ENCODE data around the gene ADA. TPM values are rescaled to one million over a fixed set of nuclear protein-coding genes. Genes with fewer than 3 reads are reported as not detected.

Gene ADA
- polyA plus RNA-seq, 1 donor from 2014 or later, result 0.56 TPM

DNA sequence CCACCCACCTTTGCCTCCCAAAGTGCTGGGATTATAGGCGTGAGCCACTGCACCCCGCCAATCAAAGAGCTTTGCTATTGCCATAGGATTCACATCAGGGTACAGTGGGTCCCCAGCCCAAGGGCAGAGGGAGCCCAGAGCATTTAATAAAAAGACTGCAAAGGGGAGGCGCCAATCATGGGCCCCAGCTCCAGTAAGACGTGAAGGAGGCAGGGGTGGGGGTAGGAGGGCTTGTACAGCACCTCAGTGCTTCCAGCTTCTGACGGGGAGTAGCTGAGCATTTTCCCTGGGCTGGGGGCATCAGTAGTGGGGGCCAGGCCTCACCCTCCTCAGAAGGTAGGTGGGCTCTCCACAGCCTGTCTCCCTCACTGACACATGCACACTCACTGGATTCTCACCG lies 1.5 kb downstream of the ADA start:
- H3K4me2 ChIP-seq (ENCODE audit: low read length), result no peak overlapping the region
- no peak overlapping the region for H3K4me3 ChIP-seq (ENCODE audit: low read length)
- no peak overlapping the region for H2AFZ ChIP-seq (ENCODE audit: low read depth, low read length)
- H3K79me2 ChIP-seq (replicated peaks; ENCODE audit: insufficient read depth, low read length), result no peaks in the 10 kb centered on the region
- H3K9me2 ChIP-seq (ENCODE audit: insufficient read depth, low read length), result no peaks in the 10 kb centered on the region
- no peaks in the 10 kb centered on the region for H4K20me1 ChIP-seq (ENCODE audit: insufficient read depth)
- H3K27ac ChIP-seq (ENCODE audit: low read length), result no peak overlapping the region
- no peaks in the 10 kb centered on the region for H3K36me3 ChIP-seq (ENCODE audit: insufficient read depth, low read length)
- TF ChIP-seq, protein P1, sequence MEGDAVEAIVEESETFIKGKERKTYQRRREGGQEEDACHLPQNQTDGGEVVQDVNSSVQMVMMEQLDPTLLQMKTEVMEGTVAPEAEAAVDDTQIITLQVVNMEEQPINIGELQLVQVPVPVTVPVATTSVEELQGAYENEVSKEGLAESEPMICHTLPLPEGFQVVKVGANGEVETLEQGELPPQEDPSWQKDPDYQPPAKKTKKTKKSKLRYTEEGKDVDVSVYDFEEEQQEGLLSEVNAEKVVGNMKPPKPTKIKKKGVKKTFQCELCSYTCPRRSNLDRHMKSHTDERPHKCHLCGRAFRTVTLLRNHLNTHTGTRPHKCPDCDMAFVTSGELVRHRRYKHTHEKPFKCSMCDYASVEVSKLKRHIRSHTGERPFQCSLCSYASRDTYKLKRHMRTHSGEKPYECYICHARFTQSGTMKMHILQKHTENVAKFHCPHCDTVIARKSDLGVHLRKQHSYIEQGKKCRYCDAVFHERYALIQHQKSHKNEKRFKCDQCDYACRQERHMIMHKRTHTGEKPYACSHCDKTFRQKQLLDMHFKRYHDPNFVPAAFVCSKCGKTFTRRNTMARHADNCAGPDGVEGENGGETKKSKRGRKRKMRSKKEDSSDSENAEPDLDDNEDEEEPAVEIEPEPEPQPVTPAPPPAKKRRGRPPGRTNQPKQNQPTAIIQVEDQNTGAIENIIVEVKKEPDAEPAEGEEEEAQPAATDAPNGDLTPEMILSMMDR (IDR thresholded peaks at IDR 0.05; ENCODE audit: poor library complexity, severe bottlenecking), result no peak
- TF ChIP-seq POLR2AphosphoS5 (IDR thresholded peaks at IDR 0.05) (no peak), MXI1 (conservative IDR thresholded peaks at IDR 0.05; ENCODE audit: poor library complexity, severe bottlenecking) (no peak), SMC3 (conservative IDR thresholded peaks at IDR 0.05; ENCODE audit: poor library complexity) (no peak), TAF1 (IDR thresholded peaks at IDR 0.05; ENCODE audit: low read depth) (no peak), RAD21 (conservative IDR thresholded peaks at IDR 0.05) (no peak), EZH2 (IDR thresholded peaks at IDR 0.05; ENCODE audit: borderline replicate concordance, insufficient read depth, low read length, poor library complexity, severe bottlenecking) (no peak), REST (IDR thresholded peaks at IDR 0.05; ENCODE audit: borderline replicate concordance) (no peak), EP300 (conservative IDR thresholded peaks at IDR 0.05; ENCODE audit: poor library complexity, severe bottlenecking) (no peak)
- H3F3A ChIP-seq (ENCODE audit: insufficient read depth, low read length, poor library complexity, severe bottlenecking), result peaks cover 3% of the 10 kb centered on the region
- H3K9ac ChIP-seq (ENCODE audit: low read length), result no peak overlapping the region
- no peaks in the 10 kb centered on the region for H3K9me3 ChIP-seq (ENCODE audit: low read length)
- H3K27me3 ChIP-seq (ENCODE audit: insufficient read depth, low read depth, low read length), result peaks cover 22% of the 10 kb centered on the region

DNA sequence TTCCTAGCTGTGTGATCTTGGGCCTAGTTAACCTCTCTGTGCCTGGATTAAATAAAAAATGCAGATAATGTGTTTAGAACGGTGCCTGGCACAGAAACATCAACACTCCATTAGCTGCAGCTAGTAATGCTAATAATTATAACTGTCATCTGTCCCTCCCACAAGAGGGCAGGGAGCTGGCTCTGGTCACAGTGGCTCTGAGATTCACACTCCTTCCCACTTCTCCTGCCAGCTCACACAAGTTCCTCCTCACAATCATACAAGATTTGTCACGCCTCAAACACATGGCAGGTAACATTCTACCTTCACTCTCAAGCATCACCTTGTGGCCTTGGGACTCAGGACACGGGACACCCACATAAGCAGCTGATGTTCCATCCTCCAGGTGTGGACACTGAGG lies 2.4 kb downstream of the ADA start:
- Histone ChIP-seq H3K4me2 (ENCODE audit: low read length) (no peak overlapping the region), H3F3A (ENCODE audit: insufficient read depth, low read length, poor library complexity, severe bottlenecking) (peaks cover 3% of the 10 kb centered on the region), H3K4me3 (ENCODE audit: low read length) (no peak overlapping the region), H3K27ac (ENCODE audit: low read length) (no peak overlapping the region), H3K36me3 (ENCODE audit: insufficient read depth, low read length) (no peaks in the 10 kb centered on the region), H3K9me2 (ENCODE audit: insufficient read depth, low read length) (no peaks in the 10 kb centered on the region), H4K20me1 (ENCODE audit: insufficient read depth) (no peaks in the 10 kb centered on the region), H3K27me3 (ENCODE audit: insufficient read depth, low read depth, low read length) (peaks cover 22% of the 10 kb centered on the region), H3K9ac (ENCODE audit: low read length) (no peak overlapping the region), H3K79me2 (replicated peaks; ENCODE audit: insufficient read depth, low read length) (no peaks in the 10 kb centered on the region), H2AFZ (ENCODE audit: low read depth, low read length) (no peak overlapping the region), H3K9me3 (ENCODE audit: low read length) (no peaks in the 10 kb centered on the region)
- no peak for TF ChIP-seq SMC3 (conservative IDR thresholded peaks at IDR 0.05; ENCODE audit: poor library complexity)

- Histone ChIP-seq H2AFZ (ENCODE audit: low read depth, low read length) (no peak overlapping the region), H3F3A (ENCODE audit: insufficient read depth, low read length, poor library complexity, severe bottlenecking) (peaks cover 3% of the 10 kb centered on the region), H3K27ac (ENCODE audit: low read length) (no peak overlapping the region), H3K27me3 (ENCODE audit: insufficient read depth, low read depth, low read length) (peaks cover 22% of the 10 kb centered on the region), H3K9ac (ENCODE audit: low read length) (no peak overlapping the region), H3K79me2 (replicated peaks; ENCODE audit: insufficient read depth, low read length) (no peaks in the 10 kb centered on the region), H3K9me2 (ENCODE audit: insufficient read depth, low read length) (no peaks in the 10 kb centered on the region), H3K4me2 (ENCODE audit: low read length) (no peak overlapping the region), H3K4me3 (ENCODE audit: low read length) (no peak overlapping the region), H3K9me3 (ENCODE audit: low read length) (no peaks in the 10 kb centered on the region), H3K36me3 (ENCODE audit: insufficient read depth, low read length) (no peaks in the 10 kb centered on the region), H4K20me1 (ENCODE audit: insufficient read depth) (no peaks in the 10 kb centered on the region)
- TF ChIP-seq SMC3 (conservative IDR thresholded peaks at IDR 0.05; ENCODE audit: poor library complexity) (no peak), EZH2 (IDR thresholded peaks at IDR 0.05; ENCODE audit: borderline replicate concordance, insufficient read depth, low read length, poor library complexity, severe bottlenecking) (no peak), POLR2AphosphoS5 (IDR thresholded peaks at IDR 0.05) (no peak), TAF1 (IDR thresholded peaks at IDR 0.05; ENCODE audit: low read depth) (no peak), RAD21 (conservative IDR thresholded peaks at IDR 0.05) (no peak), EP300 (conservative IDR thresholded peaks at IDR 0.05; ENCODE audit: poor library complexity, severe bottlenecking) (no peak), MXI1 (conservative IDR thresholded peaks at IDR 0.05; ENCODE audit: poor library complexity, severe bottlenecking) (no peak), REST (IDR thresholded peaks at IDR 0.05; ENCODE audit: borderline replicate concordance) (no peak)
- TF ChIP-seq, protein P1 (IDR thresholded peaks at IDR 0.05; ENCODE audit: poor library complexity, severe bottlenecking), result no peak
Observed at GRCh38 chr20:44648579-44648978, 2.9 kb downstream of the ADA start.

All from neural cell (in vitro differentiated cells).